H1 (cell line): ENCODE measurements around the gene ORAI1. TPM values are rescaled to one million over a fixed set of nuclear protein-coding genes. Genes with fewer than 3 reads are reported as not detected.

Experiments
- NRF1 ChIP-seq: IDR thresholded peaks from 2 replicates; pipeline ENCODE4 v1.6.1; 2011; ENCODE audit warnings: mild to moderate bottlenecking, low read depth, low read length, improper control_type of control experiment
- TAF1 ChIP-seq: IDR thresholded peaks from 2 replicates; pipeline ENCODE4 v1.6.1; 2011; ENCODE audit warnings: mild to moderate bottlenecking, low read depth, low read length
- polyA plus RNA-seq, 7 experiments: library from polyadenylated mRNA; depleted of rRNA in 3 of 7; stranded (reverse) in 5 of 7; unstranded in 2 of 7; fragments of >200 nt in 5 of 7; fragments of 200-250 nt in 2 of 7; gene quantifications; 1 replicate in 5 of 7; 2 replicates in 1 of 7; 4 replicates in 1 of 7; pipeline versions ENCODE4 v1.2.1 to v1.2.3, GENCODE V29; 2011 to 2013; ENCODE audit warnings: missing spikeins in 2 of 7, mixed read lengths in 2 of 7
- total RNA-seq: library from RNA; stranded (reverse); fragmentation: NEBNext Ultra II Directional; extraction: Animal tissue kit (Norgen Biotek cat#: 25700); gene quantifications from 2 replicates; pipeline ENCODE4 v1.2.1, GENCODE V29; 2021

The ORAI1 gene
- total and polyA plus RNA-seq, 2 of the 8 experiments (the other 6 are each of a cell fraction or from before 2014, with no cell fraction given): 29.9 to 71.5 TPM

GRCh38 chr12:121641343-121641630 is 15.0 kb downstream of the ORAI1 start (continued):
- no peak for TF ChIP-seq NRF1
- no peak for TF ChIP-seq TAF1
